Kidney capillary endothelial cell (primary cell): Measurements from ENCODE around the gene PIGU.
"Not testable (repeated sequence)": the region's sequence is repeated elsewhere in the genome, so short reads cannot be mapped to it uniquely, and the experiment has no call there.

Source experiments
- DNase-seq: peaks from one replicate; pipeline ENCODE4 v3.0.0-alpha.2; 2018; ENCODE audit warnings: low spot score

PIGU gene

DNA sequence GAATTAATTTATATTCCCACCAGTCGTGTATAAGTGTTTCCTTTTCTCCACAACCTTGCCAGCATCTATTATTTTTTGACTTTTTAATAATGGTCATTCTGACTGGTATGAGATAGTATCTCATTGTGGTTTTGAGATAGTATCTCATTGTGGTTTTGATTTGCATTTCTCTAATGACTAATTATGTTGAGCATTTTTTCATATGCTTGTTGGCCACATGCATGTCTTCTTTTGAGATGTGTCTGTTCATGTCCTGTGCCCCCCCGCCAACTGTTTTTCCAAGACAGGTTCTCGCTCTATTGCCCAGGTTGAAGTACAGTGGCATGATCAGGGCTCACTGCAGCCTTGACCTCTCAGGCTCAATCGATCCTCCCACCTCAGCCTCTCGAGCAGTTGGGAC is 15.1 kb downstream of the PIGU start:
- not testable (repeated sequence) for DNase-seq

DNA sequence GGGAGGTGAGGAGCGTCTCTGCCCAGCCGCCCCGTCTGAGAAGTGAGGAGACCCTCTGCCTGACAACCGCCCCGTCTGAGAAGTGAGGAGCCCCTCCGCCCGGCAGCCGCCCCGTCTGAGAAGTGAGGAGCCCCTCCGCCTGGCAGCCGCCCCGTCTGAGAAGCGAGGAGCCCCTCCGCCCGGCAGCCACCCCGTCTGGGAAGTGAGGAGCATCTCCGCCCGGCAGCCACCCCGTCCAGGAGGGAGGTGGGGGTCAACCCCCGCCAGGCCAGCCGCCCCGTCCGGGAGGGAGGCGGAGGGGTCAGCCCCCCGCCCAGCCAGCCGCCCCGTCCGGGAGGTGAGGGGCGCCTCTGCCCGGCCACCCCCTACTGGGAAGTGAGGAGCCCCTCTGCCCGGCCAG is 18.2 kb downstream of the PIGU start:
- not testable (repeated sequence) for DNase-seq

DNA sequence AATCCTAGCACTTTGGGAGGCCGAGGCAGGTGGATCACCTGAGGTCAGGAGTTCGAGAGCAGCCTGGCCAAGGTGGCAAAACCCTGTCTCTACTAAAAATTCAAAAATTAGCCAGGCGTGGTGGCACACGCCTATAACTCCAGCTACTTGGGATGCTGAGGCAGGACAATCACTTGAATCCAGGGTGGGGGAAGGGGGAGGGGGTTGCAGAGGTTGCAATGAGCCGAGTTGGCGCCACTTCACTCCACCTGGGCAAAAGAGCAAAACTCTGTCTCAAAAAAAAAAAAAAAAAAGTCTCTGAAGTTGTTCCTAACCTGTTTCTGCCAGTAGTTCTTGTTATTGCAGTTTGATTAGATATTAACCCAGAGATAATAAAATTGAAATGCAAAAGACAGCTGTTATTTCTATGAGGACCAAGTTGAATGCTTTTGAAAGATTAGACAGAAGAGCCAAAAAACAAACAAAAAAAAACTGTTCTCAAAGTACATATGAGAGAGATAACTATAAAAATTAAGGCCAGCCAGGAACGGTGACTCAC is 22.6 kb downstream of the PIGU start:
- DNase-seq: no peak

DNA sequence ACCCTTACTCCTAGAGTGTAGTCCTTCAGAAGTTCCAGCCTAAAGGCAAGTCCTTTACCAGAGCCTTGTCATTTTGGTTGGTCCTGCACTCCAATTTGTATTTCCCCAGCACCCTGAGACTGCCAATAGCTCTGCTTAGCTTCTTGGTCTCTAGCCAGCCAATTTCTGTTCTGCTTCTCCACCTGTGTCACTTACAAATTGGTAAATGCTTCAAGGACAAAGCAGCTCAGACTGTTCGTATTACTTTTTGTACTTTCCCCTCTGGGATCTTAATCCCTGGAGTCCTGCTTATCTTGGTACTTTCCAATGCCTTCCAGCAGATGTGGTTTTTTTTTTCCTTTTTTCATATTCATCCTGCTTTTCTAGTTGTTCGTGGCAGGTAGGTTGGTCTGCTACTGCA is 25.7 kb downstream of the PIGU start:
- no peak for DNase-seq

DNA sequence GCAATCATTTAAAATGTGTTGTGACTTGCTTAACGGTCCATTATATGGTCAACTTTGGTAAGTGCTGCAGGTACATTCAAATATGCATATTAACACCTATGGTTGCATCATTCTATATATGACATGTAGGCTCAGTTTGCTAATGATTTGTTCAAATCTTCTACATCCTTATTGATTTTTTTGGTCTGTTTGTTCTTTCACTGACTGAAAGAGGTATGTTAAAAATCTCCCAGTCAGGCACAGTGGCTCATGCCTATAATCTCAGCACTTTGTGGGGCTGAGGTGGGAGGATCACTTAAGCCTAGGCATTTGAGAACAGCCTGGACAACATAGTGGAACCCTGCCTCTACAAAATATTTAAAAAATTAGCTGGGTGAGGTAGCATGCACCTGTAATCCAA is 29.2 kb downstream of the PIGU start:
- no peak for DNase-seq

DNA sequence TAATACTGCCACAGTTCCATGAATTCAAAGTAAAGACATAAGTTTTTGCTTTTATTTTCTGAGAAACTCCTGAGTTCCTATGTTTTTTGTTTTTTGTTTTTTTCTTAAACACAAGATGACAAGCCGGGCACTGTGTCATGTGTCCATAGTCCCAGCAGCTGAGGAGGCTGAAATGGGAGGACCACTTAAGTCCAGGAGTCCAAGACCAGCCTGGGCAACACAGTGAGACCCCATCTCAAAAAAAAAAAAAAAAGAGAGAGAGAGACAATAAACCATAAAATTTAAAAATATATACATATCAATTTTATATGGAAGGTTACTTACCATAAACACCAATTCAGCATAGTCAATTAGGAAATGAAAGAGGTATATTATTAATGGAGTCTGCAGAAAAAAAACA is 31.9 kb downstream of the PIGU start:
- DNase-seq: no peak

DNA sequence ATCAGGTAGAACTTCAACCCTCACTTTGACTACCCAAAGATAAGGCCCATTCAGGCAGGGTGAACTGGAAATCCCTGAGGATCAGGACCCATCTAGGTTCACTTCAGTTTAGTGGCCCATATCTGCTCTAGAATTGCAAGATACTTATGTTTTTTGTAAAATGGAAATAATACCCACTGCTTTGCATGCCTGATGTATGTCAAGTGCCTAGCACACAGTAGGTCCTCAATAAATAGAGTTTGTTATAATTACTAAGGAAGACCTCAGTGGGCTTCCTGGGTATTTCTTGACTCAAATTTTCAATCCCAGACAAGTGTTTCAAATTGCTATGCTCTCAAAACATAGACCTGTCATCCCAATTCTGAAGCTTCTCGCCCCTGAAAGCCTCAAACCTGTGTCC is 32.5 kb downstream of the PIGU start:
- no peak for DNase-seq

DNA sequence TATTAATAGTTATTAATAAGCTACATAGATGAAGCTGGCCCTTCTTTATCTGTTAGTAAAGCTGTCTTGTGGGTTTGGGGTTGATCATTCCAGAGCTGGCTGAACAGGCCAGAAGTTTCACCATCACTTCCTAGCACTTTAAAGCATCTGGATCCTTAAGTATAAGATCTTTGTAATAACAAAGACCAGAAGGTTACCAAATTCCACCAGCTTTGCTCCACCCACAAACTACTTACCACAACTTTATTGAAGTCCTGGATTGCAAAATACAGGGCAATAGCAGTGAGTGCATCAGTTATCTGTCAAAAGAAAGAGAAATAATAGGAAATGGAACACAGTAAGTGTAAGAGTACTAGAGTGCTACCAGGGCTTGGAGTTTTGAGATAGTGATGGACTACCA is 33.0 kb downstream of the PIGU start:
- DNase-seq: no peak

DNA sequence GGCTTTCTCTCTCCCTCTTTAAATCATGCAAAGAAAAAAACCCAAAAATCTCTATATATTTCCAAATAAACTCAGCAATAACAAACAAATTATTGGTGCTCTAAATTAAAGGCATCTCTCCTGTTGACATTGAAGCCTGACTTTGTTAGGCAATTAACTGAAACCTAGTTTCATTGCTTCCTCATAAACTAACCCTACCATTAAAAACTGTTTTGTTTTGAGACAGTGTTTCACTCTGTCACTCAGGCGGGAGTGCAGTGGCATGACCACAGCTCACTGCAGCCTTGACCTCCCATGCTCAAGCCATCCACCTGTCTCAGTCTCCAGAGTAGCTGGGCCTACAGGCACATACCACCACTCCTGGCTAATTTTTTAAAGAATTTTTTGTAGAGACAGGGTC is 34.9 kb downstream of the PIGU start:
- DNase-seq: no peak

DNA sequence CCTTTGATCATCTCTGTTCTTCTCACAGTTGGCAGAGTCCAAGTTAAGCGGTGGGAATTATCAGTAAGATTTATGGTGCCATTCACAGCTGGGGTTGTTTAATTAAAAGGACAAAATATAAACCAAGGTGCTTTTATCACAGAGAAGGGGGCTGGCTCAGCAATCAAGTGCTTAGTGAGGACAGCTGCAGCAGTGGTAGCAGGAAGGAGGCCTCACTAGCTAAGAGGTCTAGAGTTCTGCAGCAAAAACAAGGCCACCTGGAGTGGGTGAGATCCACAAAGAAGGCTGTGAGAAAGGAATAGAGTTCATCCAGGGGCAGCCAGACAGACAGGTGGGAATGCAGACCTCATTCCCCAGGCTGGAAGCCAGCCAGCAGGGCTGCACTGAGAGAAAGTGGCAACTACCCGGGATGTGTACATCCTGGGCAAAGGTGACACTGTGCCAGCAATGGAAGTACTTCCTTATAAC is 37.1 kb downstream of the PIGU start:
- no peak for DNase-seq

DNA sequence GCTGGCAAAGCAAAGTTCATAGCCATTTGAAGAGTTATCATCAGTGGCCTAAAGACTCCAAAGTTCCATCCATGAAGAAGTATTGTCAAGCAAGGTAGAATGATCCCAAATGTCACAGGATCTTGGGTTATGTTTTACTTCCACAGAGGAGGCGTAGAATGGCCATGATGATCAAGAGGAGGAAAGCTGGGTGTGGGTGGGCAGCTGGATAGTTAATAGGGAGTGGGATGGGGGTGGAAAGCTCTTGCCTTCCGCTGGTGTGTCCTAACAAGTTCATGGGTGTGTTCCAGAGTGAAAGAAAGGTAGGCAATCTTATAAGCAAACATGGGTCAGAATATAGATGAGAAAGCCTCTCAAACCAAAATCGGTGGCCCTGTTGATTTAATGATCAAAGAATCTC is 38.4 kb downstream of the PIGU start:
- DNase-seq: no peak

DNA sequence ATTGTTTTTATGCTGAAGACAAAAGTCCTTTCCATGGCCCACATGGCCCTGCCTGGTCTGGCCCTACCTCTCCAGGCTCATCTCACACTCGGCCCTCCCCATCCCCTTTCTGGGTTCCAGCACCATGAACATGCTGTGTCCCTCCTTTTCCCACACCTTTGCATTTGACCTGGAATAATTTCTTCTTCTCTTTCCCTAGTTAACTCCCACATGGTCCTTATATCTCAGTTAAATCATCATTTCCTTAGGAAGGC is 38.9 kb downstream of the PIGU start:
- DNase-seq: no peak

DNA sequence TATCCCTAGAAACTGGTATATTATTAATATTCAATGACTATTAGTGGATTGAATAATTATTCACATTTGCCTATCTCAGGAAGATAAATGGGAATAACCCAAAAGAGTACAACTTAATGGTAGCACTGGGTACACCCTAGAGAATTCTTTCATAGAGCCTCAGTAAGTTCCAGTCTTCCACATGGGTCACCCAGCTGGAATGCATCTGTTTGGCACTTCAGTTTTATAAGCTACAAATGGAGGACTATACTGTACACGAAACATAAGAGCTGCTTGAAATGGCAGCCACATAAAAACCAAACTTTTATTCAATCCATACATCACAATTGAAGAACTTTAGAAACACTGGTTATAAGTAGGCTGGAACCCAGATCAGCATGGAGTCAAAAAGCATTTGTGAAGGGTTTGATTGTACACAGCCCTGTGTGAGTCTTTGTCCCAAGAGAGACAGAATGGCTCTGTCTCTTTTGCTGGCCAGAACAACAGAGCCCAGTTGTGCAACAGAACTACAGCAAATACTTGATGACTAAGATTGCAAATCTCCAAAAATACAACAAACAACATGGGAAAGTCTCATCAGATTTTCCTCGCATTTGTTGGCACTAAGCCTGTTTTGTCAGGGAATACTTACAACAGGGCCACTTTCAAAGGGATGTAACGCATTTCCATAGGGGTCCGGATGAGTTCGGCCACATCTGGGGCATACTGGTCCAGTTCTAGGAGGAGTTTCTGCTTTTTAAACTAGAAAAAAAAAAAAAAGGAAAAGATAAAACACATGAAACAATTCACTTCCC is 39.5 kb downstream of the PIGU start:
- no peak for DNase-seq

DNA sequence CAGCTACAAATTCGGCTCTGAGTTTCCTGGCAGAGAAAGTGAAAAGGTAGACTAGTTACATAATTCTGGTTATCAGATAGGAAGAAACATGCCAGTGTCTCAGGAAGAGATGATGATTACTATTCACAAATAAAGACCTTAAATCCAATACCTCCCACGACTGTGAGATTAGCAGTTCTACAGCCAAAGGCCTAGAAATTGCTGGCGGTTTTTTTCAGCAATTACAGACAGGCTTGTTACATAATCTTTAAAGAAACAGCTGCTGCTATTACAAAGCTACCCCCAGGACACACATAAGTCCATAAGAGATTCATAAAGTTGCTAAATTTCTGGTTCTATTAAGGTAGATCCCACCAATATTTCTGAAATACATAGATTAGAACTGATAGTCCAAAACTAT is 40.2 kb downstream of the PIGU start:
- DNase-seq: no peak

DNA sequence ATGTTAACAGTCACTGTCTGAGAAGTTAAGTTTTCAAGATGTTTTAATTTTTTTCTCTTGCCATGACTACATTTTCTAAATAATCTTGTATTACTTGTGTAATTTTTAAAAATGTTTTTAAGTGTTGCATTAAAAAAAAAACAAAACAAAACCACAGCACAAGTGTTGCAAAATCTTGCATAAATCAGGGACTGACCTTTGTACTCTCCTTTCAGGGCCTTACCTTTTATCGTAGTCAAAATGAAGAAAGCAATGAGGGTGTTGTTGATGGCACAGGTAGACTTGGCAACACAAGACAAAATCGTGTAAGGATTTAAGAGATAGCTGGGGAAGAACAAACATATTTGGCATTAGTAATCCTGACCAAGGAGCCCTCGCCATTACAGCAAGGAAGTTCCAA is 42.5 kb downstream of the PIGU start:
- no peak for DNase-seq

DNA sequence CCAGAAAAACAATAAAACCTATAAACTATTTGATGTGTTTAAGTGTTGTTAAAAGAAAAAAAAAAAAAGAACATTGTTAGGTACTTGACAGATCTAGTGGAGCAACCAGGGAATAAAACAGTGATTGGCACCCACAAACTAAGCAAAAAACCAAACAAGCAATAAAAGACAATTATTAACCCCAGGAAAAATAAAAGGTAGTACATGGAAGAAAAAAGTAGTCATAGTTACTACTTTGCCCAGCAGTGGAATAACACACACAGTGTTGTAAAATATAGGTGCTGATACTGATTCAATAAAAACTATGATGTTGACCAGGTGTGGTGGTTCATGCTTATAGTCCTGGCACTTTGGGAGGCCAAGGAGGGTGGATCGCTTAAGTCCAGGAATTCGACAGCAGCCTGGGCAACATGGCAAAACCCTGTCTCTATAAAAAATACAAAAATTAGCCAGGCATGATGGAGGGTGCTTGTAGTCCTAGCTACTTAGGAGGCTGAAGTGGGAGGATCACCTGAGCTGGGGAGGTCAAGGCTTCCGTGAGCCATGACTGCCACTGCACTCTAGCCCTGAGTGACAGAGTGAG is 43.9 kb downstream of the PIGU start:
- DNase-seq: no peak

DNA sequence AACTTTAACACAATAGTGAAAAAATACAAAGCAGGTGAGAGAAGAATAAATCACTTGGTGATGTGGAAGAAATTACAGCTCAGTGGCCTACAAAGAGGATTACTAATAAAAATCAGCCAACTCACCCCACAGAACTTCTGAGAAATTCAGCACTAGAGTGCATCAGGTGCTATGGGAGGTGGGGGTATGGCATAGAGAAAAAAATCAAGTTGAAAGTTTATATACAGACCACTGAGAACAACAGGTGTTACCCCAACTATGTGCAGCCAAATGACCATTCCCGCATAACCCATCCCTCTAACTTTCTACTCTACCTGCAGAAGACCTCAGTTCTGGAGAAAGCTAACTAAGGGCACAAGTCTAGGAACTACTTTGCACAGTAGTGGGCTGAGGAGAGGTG is 47.0 kb downstream of the PIGU start:
- DNase-seq: no peak

DNA sequence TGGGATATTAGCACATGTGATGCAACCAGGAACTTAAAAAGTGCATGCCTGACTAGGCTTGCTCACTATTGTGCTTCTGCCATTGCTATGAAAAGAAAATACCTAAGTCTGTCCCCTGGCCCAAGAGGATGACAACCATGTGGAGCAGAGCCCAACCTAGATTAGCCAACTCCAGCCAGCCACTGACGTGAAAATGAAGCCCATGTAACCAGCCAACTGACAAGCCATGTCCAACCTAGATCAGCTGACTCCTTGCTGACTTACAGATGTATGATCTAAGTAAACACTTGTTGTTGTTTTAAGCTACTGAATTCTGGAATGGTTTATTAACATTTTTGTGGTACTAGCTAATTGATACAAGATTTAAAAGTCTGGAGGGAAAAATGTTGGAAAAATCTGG is 47.5 kb downstream of the PIGU start:
- no peak for DNase-seq

DNA sequence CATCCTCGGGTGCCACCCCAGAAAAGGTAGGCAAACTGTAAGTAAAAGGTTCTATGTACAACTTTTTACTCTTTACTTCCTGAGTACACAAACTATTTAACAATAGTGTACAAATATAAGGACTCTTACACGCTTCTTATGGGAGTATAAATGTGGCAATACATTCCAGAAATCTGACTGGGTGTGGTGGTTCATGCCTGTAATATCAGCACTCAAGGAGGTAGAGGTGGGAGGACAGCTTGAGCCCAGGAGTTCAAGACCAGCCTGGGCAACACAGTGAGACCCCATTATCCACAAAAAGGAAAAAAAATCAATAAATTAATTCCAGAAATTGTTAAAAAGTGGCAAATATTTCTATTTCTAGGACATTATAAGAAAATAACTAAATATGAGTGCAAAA is 48.9 kb downstream of the PIGU start:
- no peak for DNase-seq

DNA sequence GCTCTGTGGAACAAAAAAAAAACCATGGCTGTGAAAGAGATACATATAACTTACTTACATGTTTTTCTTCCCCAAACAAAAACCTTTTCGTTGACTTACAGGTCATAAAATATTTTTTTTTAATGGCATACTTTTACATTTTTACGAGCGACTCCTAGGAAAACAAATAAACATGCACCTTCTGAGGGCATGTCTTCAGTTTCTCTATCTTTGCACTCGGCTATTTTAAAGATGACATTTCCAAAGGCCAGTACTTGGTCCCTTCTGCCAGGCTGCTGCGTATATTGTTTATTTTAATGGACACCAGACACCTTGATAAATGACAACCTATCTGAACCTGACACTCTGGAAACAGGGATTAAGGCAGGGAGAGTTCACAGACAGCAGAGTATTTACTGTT is 49.4 kb downstream of the PIGU start:
- DNase-seq: no peak

DNA sequence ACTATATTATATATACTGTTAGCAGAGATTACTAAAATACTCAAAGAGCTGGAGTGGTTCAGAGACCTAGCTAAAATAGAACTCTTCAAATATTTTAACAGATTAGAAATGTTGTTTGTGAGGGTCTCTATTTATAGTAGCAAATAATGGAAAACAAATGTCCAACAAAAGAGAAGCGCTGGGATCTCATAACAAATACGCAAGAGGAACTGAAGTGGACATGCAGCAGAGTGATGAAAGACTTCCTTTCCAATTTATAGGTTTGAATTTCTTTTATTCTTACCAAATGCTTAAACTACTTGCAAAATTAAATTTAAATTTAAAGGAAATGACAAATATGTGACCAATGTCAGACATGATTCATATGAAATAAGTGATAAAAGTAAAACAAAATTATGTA is 49.9 kb downstream of the PIGU start:
- no peak for DNase-seq

DNA sequence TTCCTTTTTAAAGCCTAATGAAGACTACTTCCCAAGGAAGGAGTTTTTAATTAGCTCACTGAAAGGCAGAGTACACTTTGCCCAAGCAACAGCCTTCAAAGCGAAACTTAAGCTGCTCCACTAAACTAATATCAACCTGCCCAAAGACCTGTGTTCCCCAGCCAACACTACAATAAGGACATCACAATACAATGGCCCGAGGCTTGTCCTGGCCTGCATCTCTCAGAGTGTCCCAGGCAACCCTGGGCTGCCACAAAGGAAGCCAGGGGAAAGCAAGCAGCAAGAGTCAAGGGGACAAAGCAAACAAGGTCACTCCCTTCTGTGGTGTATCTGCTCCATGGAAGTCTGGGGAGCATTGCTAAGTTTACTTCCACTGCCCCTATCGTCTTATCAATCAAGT is 52.3 kb downstream of the PIGU start:
- DNase-seq: no peak

DNA sequence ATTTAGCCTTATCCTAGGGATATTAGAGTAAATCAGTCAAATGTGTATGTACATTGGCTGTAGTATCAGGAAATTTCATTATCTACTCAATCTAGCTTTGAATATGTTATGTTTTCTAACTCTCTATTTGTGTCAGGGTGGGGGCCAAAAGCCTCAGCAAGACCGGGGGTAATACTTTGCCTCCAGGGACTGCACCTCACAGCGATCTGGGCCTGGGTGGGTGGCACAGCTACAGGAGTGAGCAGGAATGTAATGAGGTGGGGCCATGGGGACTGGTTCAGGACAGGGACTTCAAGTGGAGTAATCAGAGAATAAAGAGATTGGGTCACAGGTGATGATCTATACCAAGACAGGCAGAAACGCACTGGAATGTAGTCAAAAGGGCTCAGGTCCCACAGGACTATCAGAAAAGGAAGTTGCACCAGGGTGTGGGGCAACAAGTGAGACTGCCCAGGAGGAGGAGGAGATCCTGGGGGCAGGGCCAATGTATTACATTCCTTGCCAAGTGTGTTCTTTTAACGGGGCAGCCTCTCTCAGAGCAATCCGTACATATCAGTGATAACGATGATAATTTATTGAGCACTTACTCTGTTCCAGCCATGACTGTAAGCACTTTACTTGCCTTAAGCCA is 54.0 kb downstream of the PIGU start:
- DNase-seq: no peak
